ENCODE data around the gene ENTR1.
A peak's percentile ranks its signal among the peaks of the same experiment; 100 is the strongest.

DNA sequence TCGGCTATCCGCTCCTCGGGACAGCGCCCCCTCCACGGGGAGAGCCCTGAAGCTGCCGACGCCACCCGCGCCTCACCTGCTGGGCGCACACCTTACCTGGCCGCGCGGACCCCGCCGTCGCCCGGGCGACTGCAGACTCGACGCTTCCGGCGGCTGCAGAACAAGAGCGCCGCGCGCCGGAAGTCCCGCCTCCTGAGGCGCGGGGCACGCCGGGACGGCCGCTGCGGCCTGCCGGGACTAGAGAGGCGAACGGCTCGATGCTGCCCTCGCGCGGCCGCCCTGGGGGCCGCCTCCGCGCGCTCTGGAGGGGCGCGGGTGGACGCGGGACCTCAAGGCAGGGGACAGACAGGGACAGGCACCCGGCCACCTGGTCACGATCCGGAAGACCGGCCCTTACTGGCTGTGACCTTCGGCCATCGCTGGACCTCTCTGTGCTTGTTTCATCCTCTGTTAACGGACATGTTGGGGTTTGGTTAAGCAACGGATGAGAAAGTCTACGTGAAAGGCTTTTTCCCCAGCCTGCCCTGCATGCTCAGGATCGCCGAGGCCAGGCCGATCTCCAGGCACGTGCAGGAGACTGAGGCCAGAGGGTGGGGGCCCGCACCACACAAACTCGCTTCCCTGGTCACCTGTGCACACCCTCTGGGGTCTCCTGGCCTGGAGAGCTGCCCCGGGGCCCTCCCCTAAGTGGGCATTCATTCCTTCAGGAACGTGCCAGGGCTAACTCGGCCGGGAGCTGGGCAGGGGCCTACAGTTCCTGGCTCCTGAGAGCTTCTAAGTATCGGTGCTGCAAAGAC is 10.2 kb downstream of the ENTR1 start, which contains the start of gene SNAPC4:
- TF ChIP-seq EZH2 (conservative IDR thresholded peaks at IDR 0.05; ENCODE audit: low read depth, low read length) (no peak), ZNF768 (CRISPR knock-in tag; IDR thresholded peaks at IDR 0.05) (peak; percentile 78), SUZ12 (IDR thresholded peaks at IDR 0.05; ENCODE audit: low read depth, low read length) (peak; percentile 56; the same call in 1 of the 2 replicates), REPIN1 (CRISPR knock-in tag; IDR thresholded peaks at IDR 0.05; ENCODE audit: borderline replicate concordance, low read depth) (peak; percentile 88), CTCF (CRISPR knock-in tag; IDR thresholded peaks at IDR 0.05) (peak; percentile 89), NPAS2 (CRISPR knock-in tag; IDR thresholded peaks at IDR 0.05; ENCODE audit: borderline replicate concordance) (no peak)
- TF ChIP-seq, protein P1, sequence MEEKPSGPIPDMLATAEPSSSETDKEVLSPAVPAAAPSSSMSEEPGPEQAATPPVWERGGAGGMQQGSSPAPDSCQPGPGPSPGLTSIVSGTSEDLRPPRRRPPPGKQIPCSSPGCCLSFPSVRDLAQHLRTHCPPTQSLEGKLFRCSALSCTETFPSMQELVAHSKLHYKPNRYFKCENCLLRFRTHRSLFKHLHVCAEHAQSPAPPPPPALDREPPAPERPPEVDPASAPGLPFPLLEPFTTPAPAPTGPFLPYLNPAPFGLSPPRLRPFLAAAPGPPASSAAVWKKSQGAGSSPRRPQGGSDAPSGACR (CRISPR knock-in tag; IDR thresholded peaks at IDR 0.05): no peak

All from HepG2 (cell line).